Nephron (organoid): ENCODE measurements around the gene KBTBD7.
"Not testable (repeated sequence)": the region's sequence is repeated elsewhere in the genome, so short reads cannot be mapped to it uniquely, and the experiment has no call there.

Experiments used
- H3K27ac Mint-ChIP-seq, 3 experiments: 2 replicates each; pipeline ENCODE4 v1.8.0; 2020; ENCODE audit warnings: mixed read lengths in 3 of 3, mild to moderate bottlenecking in 2 of 3, moderate library complexity in 1 of 3
- H3K27me3 Mint-ChIP-seq: 2 replicates; pipeline ENCODE4 v1.8.0; 2021; ENCODE audit warnings: low read depth, mild to moderate bottlenecking, moderate library complexity, mixed read lengths
- H3K36me3 Mint-ChIP-seq: 2 replicates; pipeline ENCODE4 v1.8.0; 2020; ENCODE audit warnings: low read depth, mixed read lengths
- H3K4me1 Mint-ChIP-seq: 2 replicates; pipeline ENCODE4 v1.8.0; 2020; ENCODE audit warnings: mixed read lengths
- H3K4me3 Mint-ChIP-seq, 3 experiments: 2 replicates each; pipeline ENCODE4 v1.8.0; 2020; ENCODE audit warnings: mild to moderate bottlenecking in 3 of 3, mixed read lengths in 3 of 3, moderate library complexity in 2 of 3
- H3K9me3 Mint-ChIP-seq: 2 replicates; pipeline ENCODE4 v1.8.0; 2020; ENCODE audit warnings: mixed read lengths
- CTCF ChIP-seq, 3 experiments: fragments of 200-600 bp; sonication (generic); IDR thresholded peaks; one replicate each; pipeline ENCODE4 v1.5.0; 2021; ENCODE audit warnings: antibody characterized with exemption in 3 of 3; ENCODE audit not compliant: unreplicated experiment in 3 of 3

The KBTBD7 gene

GRCh38 chr13:41177616-41178015 is 16.8 kb downstream of the KBTBD7 start:
- H3K27ac Mint-ChIP-seq, result no peak overlapping the region
- TF ChIP-seq CTCF (IDR thresholded peaks at IDR 0.05; ENCODE audit: unreplicated experiment in 3 of 3), result no peak
- peaks cover 12% of the 10 kb centered on the region for H3K36me3 Mint-ChIP-seq
- no peak overlapping the region for H3K4me3 Mint-ChIP-seq
- peaks cover 18% of the 10 kb centered on the region for H3K9me3 Mint-ChIP-seq
- no peaks in the 10 kb centered on the region for H3K27me3 Mint-ChIP-seq
- no peaks in the 10 kb centered on the region for H3K4me1 Mint-ChIP-seq

- not testable (repeated sequence) for H3K27me3 Mint-ChIP-seq, H3K27ac Mint-ChIP-seq, H3K4me1 Mint-ChIP-seq, H3K4me3 Mint-ChIP-seq
- peaks cover 18% of the 10 kb centered on the region for H3K9me3 Mint-ChIP-seq
- peaks cover 12% of the 10 kb centered on the region for H3K36me3 Mint-ChIP-seq
Measured at GRCh38 chr13:41175576-41175975, 18.8 kb downstream of the KBTBD7 start.

GRCh38 chr13:41162151-41162550 is 32.2 kb downstream of the KBTBD7 start:
- H3K27ac Mint-ChIP-seq, result no peak overlapping the region

GRCh38 chr13:41159174-41159573 is 35.2 kb downstream of the KBTBD7 start:
- Mint-ChIP-seq H3K4me3 (no peak overlapping the region), H3K9me3 (no peaks in the 10 kb centered on the region), H3K36me3 (no peaks in the 10 kb centered on the region), H3K27ac (no peak overlapping the region), H3K4me1 (no peaks in the 10 kb centered on the region), H3K27me3 (peaks cover 3% of the 10 kb centered on the region)
- no peak for TF ChIP-seq CTCF (IDR thresholded peaks at IDR 0.05; ENCODE audit: unreplicated experiment in 3 of 3)

More at GRCh38 chr13:41162151-41162550, 32.2 kb downstream of the KBTBD7 start:
- Mint-ChIP-seq H3K4me1 (no peaks in the 10 kb centered on the region), H3K36me3 (no peaks in the 10 kb centered on the region), H3K4me3 (no peak overlapping the region), H3K27me3 (peaks cover 3% of the 10 kb centered on the region), H3K9me3 (no peaks in the 10 kb centered on the region)
- no peak for TF ChIP-seq CTCF (IDR thresholded peaks at IDR 0.05; ENCODE audit: unreplicated experiment in 3 of 3)

- peaks cover 8% of the 10 kb centered on the region for H3K9me3 Mint-ChIP-seq
- no peak overlapping the region for H3K27ac Mint-ChIP-seq
- no peak for TF ChIP-seq CTCF (IDR thresholded peaks at IDR 0.05; ENCODE audit: unreplicated experiment in 3 of 3)
- no peaks in the 10 kb centered on the region for H3K36me3 Mint-ChIP-seq
- H3K4me1 Mint-ChIP-seq, result no peaks in the 10 kb centered on the region
- H3K27me3 Mint-ChIP-seq, result no peaks in the 10 kb centered on the region
- no peak overlapping the region for H3K4me3 Mint-ChIP-seq
Measured at GRCh38 chr13:41157048-41157717, 37.2 kb downstream of the KBTBD7 start.

GRCh38 chr13:41156620-41157019 is 37.7 kb downstream of the KBTBD7 start:
- peaks cover 4% of the 10 kb centered on the region for H3K36me3 Mint-ChIP-seq
- no peak for TF ChIP-seq CTCF (IDR thresholded peaks at IDR 0.05; ENCODE audit: unreplicated experiment in 3 of 3)
- no peak overlapping the region for H3K4me3 Mint-ChIP-seq
- no peaks in the 10 kb centered on the region for H3K4me1 Mint-ChIP-seq
- H3K27me3 Mint-ChIP-seq, result no peaks in the 10 kb centered on the region
- H3K9me3 Mint-ChIP-seq, result peaks cover 13% of the 10 kb centered on the region
- no peak overlapping the region for H3K27ac Mint-ChIP-seq
